ENCODE results near the gene SVIL.
A peak's percentile ranks its signal among the peaks of the same experiment; 100 is the strongest.
"Not testable (repeated sequence)": the region's sequence is repeated elsewhere in the genome, so short reads cannot be mapped to it uniquely, and the experiment has no call there.

Gene SVIL

DNA sequence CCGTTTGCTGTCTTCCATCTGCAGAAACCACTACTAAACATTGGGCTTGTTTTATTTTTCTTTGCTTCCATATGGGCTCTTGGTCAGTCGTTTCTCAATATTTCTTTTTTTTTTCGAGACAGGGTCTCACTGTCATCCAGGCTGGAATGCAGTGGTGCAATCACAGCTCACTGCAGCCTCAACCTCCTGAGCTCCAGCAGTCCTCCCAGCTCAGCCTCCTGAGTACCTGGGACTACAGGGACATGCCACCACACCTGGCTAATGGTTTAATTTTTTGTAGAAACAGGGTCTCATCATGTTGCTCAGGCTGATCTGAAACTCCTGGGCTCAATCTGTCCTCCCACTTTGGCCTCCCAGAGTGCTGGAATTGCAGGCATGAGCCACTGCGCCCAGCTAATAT is 182.8 kb downstream of the SVIL start:
- no peak for DNase-seq (ENCODE audit: low spot score)

DNA sequence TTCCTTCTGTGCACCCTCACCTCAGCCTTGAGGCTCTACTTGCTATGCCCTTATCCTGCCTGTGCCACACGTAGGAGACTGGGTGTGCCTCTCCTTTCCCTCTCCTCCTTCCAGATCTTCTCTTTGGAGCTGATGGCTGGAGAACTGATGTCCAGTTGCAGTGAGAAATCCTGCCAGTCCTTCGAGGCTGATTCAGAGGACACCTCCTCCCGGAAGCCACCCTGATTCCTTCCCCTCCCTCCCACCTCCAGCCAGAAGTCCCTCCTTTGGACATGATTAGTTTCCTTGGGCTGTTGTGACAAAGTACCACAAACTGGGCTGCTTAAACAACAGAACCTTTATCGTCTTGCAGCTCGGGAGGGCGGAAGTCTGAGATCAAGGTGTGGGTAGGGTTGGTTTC is 184.4 kb downstream of the SVIL start:
- no peak for DNase-seq (ENCODE audit: low spot score)

DNA sequence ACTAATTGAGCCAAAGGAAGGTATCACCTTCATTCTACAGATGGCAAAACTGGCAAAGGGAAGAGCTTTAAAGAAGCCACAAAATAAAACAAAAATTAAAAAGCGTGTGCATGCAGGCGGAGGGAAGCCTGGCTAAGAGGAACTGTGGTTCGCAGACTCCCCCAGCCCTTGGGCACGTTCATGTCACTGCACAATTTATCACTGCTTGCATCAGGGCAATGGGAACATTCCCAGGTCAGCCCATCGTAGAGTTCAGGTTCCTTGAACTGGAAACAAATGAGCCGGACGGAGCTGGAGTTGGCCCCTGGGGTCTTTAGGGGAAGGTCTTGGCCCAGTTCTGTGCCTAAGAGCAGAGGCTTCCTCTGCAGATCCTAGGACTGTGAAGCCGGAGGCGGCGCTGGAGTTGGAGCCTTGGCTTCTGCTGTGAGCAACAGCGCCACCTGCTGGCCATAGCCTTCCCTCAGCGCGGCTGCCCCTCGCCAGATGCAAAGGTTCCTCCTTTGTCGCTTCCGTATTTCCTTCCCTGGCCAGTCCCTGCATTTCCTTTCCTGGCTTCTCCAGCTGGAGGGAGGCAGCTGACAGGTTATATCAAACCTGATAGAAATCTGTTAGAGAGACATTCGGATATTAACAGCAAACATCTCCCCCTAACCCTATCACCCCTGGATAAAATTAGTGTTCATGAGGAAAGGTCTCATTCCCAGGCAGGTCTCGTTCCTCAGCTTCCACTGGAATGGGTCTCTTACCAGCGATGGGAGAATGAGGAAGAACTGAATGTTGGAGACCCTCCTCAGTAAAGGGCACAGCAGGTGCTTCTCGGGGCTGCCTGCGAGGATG is 185.8 kb downstream of the SVIL start:
- peak; percentile 81 for DNase-seq (ENCODE audit: low spot score)

DNA sequence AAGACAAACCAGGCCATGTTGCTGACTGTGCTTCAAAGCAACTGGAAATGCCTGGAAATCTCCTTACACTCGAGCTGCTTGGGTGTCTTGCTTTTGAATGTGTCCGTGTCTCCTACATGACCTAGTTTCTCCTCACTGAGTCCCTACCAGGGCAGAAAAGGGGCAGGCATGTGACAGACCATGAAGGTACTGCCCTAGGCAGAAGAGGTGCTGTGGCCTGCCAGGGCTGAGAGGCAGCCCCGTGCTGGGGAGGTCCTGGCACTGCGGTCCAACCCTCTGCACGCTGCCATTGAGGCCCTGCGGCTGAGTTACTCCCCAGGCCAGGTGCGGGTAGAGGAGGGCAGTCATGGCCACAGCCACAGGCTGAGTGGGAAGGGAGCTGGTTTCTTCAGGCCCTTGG is 186.6 kb downstream of the SVIL start:
- no peak for DNase-seq (ENCODE audit: low spot score)

DNA sequence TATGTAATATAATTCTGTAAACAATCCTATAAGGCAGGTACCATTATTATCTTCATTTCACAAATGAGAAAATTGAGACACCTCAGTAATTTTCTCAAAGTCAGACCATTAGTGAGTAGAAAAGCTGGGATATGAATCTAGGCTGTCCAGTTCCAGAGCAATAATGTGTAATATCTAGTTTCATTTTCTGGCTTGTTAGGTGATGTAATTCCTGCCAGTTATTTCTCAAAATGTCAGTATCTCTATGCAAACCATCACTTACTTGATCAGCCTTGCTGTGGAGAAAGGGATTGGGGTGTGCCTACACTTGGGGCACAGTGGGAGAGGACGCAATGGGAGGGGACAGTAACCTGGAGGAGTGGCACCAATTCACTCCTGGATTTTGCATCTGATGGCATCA is 188.4 kb downstream of the SVIL start:
- DNase-seq (ENCODE audit: low spot score): no peak

DNA sequence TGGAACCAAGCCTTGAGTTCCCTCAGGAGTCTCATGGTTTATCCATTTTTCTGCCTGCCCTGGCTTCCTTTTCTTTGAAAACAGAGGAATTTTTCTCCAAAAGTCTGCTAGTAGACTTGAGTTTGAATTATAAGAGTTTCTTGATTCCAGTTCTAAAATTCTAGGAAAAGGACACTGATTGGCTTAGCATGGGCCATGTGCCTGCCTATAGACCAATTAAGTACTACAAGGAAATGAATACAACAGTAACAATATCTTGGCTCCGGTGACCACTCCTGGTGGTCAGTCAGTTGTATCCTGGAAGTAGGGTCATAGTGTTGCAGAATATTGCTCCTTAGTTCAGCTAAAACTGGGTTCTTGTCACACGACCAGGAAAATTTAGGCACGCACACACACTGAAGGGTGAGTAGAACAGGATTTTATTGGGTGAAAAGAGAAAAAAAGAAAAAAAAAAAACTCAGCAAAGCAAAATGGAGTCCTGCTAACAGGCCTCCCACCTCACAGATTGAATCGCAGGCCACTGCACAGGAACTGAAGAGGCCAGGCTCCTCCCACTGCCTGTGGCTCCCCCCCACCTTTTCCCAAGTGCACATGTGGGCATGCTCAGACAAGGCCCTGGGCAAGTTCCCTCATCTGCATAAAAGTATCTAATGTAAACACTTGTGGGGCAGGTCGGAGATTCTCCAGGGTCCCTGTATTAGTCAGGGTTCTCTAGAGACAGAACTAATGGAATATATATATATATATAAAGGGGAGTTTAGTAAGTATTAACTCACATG is 190.8 kb downstream of the SVIL start:
- no peak for DNase-seq (ENCODE audit: low spot score)

DNA sequence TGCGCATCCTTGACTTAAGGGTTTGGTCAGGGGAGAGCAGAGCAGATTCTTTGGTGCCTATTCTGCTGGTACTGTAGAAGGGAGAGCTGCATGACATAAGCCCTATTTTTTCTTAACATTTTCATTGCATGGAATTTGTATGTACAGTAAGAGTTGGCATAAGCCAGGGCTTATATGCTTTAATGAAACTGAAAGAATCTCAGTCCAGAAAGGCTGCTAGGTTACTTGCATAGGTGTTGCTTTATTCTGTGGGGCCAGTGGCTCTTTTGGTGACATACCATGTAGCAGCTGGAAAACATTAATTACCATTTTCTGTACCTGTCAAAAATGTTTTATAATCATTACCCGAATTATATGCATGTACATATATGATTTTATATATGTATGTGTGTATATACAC is 193.8 kb downstream of the SVIL start:
- no peak for DNase-seq (ENCODE audit: low spot score)

DNA sequence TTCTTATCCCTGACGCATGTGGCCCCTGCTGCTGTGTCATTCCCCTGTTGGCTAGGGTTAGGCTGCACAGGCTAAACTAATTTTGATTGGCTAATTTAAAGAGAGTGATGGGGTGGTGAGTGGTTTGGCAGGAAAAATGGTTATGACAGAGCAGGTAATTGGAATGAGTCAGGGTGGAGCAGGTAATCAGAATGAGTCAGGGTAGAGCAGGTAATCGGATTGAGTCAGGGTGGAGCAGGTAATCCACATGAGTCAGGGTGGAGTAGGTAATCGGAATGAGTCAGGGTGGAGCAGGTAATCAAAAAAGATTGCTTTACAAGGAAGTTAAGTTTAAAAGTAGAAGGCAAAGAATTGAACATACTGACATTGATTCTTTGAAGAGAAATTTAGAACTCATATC is 195.8 kb downstream of the SVIL start:
- DNase-seq (ENCODE audit: low spot score): not testable (repeated sequence)

DNA sequence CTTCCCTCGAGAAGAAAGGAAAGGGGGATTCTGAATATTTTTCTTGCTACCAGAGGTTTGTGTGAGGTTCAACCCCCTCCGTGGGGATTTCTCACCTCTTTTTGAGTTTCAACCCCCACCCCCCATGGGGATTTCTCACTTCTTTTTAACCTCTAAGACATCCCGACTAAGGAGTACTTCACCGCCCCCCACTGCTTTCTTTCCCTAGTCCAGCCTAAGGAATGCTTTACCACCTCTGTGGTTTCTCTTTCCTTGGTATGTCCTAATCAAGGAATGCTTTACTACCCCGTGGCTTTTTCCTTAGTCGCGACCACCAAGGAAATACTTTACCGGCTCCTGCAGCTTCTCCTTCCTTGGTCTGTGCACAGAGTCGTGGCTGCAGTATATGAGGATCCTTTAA is 196.5 kb downstream of the SVIL start:
- no peak for DNase-seq (ENCODE audit: low spot score)

DNA sequence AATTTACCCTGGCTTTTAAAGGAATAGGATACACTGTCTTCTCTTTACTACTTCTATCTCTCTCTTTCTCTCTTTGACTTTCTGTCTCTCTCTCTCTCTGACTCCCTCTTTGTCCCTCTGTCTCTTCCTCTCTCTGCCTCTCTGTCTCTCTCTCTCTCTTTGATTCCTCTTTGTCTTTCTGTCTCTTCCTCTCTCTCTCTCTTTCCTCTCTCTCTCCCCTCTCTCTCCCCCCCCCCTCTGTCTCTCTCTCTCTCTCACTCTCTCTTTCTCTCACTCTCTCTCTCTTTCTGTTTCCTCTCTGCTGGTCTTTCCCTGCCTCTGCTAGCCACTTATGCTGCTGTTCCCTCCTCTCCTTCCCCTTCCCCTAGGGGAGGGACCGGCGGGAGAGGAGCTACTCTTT is 196.9 kb downstream of the SVIL start:
- DNase-seq (ENCODE audit: low spot score): no peak

DNA sequence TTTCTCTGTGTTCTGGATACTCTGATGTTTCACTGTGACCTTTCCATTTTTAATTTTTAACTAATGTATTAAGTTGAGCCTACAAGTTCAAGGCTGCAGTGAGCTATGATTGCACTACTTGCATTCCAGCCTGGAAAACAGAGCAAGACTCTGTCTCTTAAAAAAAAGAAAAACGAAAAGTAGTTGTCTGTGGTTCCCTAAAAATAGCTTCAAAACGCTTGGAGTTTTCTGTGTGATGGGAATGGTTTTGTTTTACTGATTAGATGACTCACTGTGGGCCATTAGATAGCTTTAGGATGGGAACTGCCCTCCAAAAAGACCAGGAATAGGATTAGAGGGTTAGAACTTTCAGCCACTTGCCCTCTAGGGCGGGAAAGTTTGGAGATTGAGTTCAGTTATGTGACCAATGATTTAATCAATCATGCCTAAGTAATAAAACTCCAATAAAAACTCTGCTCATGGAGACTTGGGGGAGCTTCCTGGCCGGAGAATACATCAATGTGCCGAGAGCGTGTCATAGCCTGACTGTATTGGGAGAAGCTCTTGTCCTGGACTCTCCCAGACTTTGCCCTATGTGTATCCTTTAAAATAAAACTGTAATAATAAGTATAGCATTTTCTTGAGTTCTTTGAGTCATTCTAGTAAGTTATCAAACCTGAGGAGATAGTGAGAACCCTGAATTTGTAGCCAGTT is 198.8 kb downstream of the SVIL start:
- peak; percentile 44 for DNase-seq (ENCODE audit: low spot score)

DNA sequence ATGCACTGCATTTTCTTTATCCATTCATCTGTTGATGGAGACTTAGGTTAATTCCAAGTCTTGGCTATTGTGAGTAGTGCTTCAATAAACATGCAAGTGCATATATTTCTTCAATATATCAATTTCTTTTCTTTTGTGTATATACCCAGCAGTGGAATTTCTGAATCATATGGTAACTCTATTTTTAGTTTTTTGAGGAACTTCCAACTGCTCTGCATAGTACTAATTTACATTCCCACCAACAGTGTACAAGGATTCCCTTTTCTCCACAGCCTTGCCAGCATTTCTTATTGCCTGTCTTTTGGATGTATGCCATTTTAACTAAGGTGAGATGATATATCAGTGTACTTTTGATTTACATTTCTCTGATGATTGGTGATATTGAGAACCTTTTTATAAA is 200.7 kb downstream of the SVIL start:
- DNase-seq (ENCODE audit: low spot score): no peak

DNA sequence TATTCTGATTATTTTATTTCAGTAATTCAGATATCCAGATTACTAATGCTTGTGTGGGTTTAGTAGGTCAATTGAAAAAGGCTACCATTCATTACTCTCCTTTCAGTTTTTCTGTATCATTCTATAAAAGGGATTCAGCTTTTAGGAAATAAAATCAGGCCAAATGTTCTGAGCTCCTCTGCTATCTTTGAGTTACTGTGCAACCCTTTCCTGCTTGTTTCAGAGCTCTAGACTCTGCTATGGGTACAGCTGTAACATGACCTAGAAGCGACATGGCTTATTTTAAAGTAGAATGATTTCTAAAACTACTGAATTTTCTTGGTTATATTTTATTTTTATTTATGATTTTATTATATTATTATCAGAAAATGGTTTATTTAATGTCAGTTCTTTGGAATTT is 203.1 kb downstream of the SVIL start:
- DNase-seq (ENCODE audit: low spot score): no peak

DNA sequence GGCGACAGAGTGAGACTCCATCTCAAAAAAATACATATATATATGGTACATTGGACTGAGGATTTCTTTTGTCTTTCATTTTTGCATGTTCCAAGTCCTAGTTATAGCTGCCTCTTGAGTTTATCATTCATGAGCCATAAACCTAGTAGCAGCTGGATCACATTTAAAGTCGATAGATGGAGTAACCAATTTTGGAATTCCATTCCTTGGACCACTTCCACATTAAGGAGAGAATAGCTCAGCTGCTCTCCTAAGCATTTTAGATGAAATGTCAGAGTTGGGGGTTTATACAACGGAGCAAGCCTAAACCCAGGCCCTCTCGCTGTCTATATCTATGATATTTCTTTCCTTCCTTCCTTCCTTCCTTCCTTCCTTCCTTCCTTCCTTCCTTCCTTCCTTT is 204.7 kb downstream of the SVIL start:
- DNase-seq (ENCODE audit: low spot score): peak; percentile 17

DNA sequence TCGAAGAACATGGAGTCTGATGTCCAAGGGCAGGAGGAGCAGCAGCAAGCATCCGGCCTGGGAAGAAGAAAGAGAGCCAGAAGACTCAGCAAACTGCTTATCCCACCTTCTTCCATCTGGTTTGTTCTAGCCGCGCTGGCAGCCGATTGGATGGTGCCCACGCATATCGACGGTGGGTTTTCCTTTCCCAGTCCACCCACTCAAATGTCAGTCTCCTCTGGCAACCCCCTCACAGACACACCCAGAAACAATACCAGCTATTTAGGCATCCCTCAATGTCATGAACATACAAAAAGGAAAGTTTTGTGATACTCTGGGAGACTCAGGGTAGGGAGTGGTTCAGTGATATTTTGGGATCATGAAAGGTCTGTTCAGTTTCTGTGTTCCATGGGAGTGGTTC is 206.3 kb downstream of the SVIL start:
- no peak for DNase-seq (ENCODE audit: low spot score)

DNA sequence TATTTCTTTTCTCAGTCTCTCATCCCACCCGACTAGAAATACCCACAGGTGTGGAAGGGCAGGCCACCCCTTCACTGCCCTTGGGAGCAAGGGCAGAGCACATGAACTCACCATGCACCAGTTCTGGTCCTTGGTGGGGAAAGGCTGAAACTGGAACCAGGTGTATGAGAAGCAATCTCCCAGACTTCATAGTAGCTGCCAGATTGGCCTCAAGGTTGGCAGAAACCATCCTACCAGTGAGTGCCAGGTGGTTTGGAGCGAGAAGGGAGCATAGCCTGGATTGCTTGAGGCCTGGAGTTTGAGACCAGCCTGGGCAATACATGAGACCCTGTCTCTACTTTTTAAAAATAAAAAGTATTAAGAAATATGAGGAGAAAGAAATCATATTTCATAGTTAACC is 207.1 kb downstream of the SVIL start:
- DNase-seq (ENCODE audit: low spot score): no peak

DNA sequence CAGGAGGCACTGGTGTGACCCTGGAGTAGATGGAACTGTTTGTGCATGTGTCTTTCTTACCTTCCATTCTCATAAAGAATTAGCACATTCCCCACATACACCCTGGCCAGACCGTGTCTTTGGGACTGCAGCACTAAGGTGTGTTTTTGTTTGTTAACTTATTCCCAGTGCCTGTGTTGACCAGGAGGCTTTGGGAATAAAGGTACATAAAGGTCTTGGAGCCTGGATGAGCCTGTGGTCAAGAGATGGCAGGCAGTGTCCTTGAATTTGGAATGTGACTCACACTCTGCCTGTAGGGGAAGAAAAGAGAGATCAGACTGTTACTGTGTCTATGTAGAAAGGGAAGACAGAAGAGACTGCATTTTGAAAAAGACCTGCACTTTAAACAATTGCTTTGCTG is 208.4 kb downstream of the SVIL start:
- DNase-seq (ENCODE audit: low spot score): no peak

DNA sequence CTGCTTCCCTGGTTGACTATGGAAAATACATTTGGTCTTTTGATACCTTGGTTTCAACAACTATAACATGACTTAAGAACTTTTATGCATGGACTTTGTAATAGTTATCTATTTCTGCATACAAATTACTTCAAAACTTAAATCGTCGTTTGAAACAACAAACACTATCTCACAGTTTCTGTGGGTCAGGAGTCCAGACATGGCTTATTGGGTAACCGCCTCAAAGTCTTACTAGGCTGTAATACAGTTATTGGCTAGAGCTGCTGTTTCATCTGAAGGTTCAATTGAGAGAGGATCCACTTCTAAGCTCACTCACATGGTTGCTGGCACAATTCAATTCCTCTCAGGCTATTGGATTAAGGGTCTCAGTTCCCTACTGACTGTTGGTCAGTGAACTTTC is 210.8 kb downstream of the SVIL start:
- DNase-seq (ENCODE audit: low spot score): no peak

DNA sequence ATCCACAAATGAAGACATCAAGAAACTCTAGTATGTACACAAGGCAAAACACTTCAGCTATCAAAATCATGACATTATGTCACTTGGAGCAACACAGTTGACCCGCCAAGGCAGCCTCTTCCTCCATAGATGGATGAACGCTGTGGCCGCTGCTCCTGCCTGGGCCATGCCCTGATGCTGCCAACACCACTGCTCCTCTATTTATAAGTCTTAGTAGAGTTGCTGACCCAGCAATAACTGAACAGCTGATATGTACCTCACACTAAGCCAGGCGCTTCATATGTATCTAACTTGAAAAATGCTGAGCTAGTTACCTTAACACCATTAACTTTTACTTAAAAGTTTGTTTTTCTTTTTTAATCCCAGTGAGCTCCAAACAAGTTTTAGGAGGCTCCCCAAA is 214.0 kb downstream of the SVIL start:
- no peak for DNase-seq (ENCODE audit: low spot score)

DNA sequence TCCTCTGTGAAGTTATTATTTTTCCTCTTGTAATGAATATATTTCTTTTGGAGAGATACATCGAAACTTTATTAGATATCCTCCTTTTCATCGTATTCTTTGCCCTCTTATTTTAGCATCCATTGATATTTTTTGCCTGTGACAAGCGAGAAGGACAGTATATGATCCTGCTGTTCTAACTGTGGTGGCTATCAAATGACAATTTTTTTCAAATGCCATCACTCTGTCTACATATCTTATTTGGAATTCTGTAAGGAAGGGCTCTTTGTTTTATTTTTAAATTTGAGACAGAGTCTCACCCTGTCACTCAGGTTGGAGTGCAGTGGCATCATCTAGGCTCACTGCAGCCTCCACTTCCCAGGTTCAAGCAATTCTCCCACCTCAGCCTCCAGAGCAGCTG is 217.4 kb downstream of the SVIL start:
- DNase-seq (ENCODE audit: low spot score): no peak

DNA sequence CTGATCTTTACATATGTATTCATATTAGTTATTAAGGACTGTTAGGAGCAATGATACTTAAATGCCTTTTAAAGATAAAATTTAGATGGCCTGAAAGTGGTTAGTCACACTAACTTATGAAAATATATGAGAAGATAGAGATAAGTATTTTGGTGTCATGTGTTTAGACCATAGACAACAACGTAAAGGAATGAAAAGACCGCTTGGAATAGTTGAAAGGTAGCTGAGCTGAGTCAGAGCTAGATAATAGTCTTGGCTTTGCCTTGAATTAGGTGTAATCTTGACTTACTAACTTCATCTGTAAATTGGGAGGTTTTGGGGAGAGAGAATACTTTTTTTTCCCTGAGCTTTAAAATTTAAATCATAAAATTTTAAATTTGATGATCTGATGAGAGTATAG is 218.9 kb downstream of the SVIL start:
- DNase-seq (ENCODE audit: low spot score): no peak

DNA sequence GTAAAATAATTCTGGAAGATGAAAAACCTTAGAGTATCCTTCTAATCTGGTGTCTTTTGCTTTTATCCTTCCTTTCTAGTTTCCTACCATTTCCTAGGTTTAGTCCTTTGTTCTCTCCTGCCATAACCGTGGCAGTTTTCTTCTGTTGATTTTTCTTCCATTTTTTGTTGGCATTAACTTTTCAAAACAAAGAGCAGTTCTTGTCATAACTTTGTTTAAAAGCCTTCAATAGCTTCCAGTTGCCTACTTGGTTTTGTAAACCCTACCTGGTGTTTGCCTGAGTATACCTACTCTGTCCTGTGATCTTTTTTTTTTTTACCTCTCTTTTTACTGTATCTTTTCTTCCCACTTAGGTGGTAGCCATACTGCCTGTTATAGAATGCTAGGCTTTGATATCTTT is 220.3 kb downstream of the SVIL start:
- DNase-seq (ENCODE audit: low spot score): no peak

DNA sequence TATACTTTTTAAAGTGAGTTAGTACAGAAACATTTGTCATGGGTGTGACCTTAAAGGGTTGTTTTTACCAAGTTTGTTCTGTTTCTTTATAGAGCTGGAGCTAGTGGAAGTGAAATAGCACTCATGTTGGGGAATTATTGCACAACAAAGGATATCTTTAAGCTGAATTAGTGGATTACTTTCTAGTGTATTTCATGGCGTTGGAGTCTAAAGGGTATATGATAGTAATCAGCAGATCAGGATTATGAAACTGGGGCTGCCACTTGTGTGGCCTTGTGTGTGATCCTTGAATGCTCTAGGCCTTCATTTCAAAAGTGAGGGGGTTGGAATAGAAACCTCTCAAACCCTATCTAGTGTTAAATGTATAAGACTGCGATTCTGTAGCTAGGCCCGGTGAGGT is 222.3 kb downstream of the SVIL start:
- DNase-seq (ENCODE audit: low spot score): no peak

All from AG20443 (cell line).